Fibroblast of lung (primary cell): ENCODE data around the gene KRT75.

Source experiments
- EZH2 ChIP-seq: IDR thresholded peaks from 2 replicates; pipeline ENCODE4 v1.5.1; 2012; ENCODE audit warnings: low read length, control low read depth, mild to moderate bottlenecking; ENCODE audit errors: missing control alignments
- TF ChIP-seq, protein P1 (sequence below), 2 donors: IDR thresholded peaks in 1 of 2; conservative IDR thresholded peaks in 1 of 2; 1 replicate in 1 of 2; 2 replicates in 1 of 2; pipeline ENCODE4 v1.5.1; 2011 to 2012; ENCODE audit warnings: low read length in 2 of 2, control low read depth in 1 of 2, inconsistent platforms in 1 of 2, low read depth in 1 of 2, mild to moderate bottlenecking in 1 of 2

DNA sequence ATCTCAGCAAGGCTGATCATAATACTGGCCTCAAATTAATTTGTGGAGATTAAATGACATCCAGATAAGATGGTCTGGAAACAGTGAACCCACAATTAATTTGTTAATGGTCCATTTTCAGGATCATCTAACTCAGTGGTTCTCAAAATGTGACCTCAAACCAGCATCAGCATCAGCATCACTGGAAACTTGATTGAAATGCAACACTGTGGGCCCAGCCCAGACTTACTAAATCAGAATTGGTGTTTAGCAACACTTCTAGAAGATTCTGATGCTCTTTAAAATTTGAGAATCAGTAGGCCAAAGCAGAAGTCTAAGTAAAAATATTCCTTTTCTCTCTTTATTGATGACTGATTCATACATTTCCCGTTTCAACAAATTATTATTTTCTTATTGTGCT is 17.4 kb downstream of the KRT75 start:
- no peak for TF ChIP-seq EZH2
- TF ChIP-seq, protein P1, sequence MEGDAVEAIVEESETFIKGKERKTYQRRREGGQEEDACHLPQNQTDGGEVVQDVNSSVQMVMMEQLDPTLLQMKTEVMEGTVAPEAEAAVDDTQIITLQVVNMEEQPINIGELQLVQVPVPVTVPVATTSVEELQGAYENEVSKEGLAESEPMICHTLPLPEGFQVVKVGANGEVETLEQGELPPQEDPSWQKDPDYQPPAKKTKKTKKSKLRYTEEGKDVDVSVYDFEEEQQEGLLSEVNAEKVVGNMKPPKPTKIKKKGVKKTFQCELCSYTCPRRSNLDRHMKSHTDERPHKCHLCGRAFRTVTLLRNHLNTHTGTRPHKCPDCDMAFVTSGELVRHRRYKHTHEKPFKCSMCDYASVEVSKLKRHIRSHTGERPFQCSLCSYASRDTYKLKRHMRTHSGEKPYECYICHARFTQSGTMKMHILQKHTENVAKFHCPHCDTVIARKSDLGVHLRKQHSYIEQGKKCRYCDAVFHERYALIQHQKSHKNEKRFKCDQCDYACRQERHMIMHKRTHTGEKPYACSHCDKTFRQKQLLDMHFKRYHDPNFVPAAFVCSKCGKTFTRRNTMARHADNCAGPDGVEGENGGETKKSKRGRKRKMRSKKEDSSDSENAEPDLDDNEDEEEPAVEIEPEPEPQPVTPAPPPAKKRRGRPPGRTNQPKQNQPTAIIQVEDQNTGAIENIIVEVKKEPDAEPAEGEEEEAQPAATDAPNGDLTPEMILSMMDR (conservative IDR thresholded peaks at IDR 0.05 in 1 of 2, IDR thresholded peaks at IDR 0.05 in 1 of 2; ENCODE audit: low read depth in 1 of 2, low read length in 2 of 2) = no peak
